ENCODE data around the gene AHCYL2. TPM values are rescaled to one million over a fixed set of nuclear protein-coding genes. Genes with fewer than 3 reads are reported as not detected.
"Not testable (repeated sequence)": the region's sequence is repeated elsewhere in the genome, so short reads cannot be mapped to it uniquely, and the experiment has no call there.

The AHCYL2 gene
- total RNA-seq, 4 donors from 2014 or later, result 93.7 to 635 (median 551) TPM

GRCh38 chr7:129368389-129368986, 143.7 kb downstream of the AHCYL2 start:
- no peak for DNase-seq

GRCh38 chr7:129369447-129369846, 144.6 kb downstream of the AHCYL2 start:
- in situ Hi-C loops (cut with MboI; ENCODE audit: low pct_ligation_motif_present in 1 of 4, low pct_unique_long_range_greater_than_20kb in 1 of 4, low sequenced_read_pairs in 3 of 4), result loop anchor here in 2 of 4 donors (25.0 kb wide), 2 partner anchors 93 to 268 kb away; no protein-coding TSS in a partner anchor
- H3K4me3 ChIP-seq, result peak overlapping the region in 3 of 4 donors; percentile 30 to 51 (median 36)
- H3K4me1 ChIP-seq, result peaks cover 0 to 22% (median 14%) of the 10 kb centered on the region in 4 donors
- H3K27ac ChIP-seq, result peak overlapping the region; percentile 83 to 89 (median 84)
- not testable (repeated sequence) for H3K36me3 ChIP-seq, DNase-seq, H3K27me3 ChIP-seq, H3K9me3 ChIP-seq
- intact Hi-C loops (cut with DNase I; ENCODE audit: low total_unique reads), result loop anchor here (5.0 kb wide), 1 partner anchor 103 kb away; no protein-coding TSS in a partner anchor
- 78 to 84% methylated on average over 2 to 7 of the region's 7 CpGs for WGBS, 2 donors (ENCODE audit: low coverage in 1 of 2)

More at GRCh38 chr7:129368389-129368986, 143.7 kb downstream of the AHCYL2 start:
- intact Hi-C loops (cut with DNase I; ENCODE audit: low total_unique reads), result loop anchor here (5.0 kb wide), 1 partner anchor 104 kb away; no protein-coding TSS in a partner anchor
- Histone ChIP-seq H3K27ac (peak overlapping the region; percentile 83 to 89 (median 84)), H3K36me3 (no peaks in the 10 kb centered on the region), H3K9me3 (no peaks in the 10 kb centered on the region), H3K4me3 (peak overlapping the region; percentile 10 to 51 (median 33)), H3K4me1 (peaks cover 0 to 27% (median 16%) of the 10 kb centered on the region in 4 donors), H3K27me3 (no peaks in the 10 kb centered on the region)
- 27 to 35% methylated on average over 5 to 7 of the region's 7 CpGs for WGBS, 2 donors (ENCODE audit: low coverage in 1 of 2)
- in situ Hi-C loops (cut with MboI; ENCODE audit: low pct_ligation_motif_present in 1 of 4, low pct_unique_long_range_greater_than_20kb in 1 of 4, low sequenced_read_pairs in 3 of 4), result loop anchor here in 2 of 4 donors (25.0 kb wide), 2 partner anchors 94 to 269 kb away; no protein-coding TSS in a partner anchor
- TF ChIP-seq POLR2AphosphoS5 (IDR thresholded peaks at IDR 0.05) (no peak), POLR2A (IDR thresholded peaks at IDR 0.05) (no peak), CTCF (IDR thresholded peaks at IDR 0.05) (no peak), EP300 (IDR thresholded peaks at IDR 0.05; ENCODE audit: low read depth) (no peak)

- DNase-seq, result no peak
- intact Hi-C loops (cut with DNase I; ENCODE audit: low total_unique reads), result no loop called here
Observed at GRCh38 chr7:129370812-129371211, 146.0 kb downstream of the AHCYL2 start.

GRCh38 chr7:129371487-129371886, 146.7 kb downstream of the AHCYL2 start:
- Histone ChIP-seq H3K27me3 (no peaks in the 10 kb centered on the region), H3K27ac (peak overlapping the region; percentile 83 to 89 (median 84)), H3K4me1 (peaks cover 0 to 31% (median 15%) of the 10 kb centered on the region in 4 donors), H3K9me3 (no peaks in the 10 kb centered on the region), H3K4me3 (peak overlapping the region in 1 of 4 donors; percentile 51), H3K36me3 (no peaks in the 10 kb centered on the region)
- in situ Hi-C loops (cut with MboI; ENCODE audit: low pct_ligation_motif_present in 1 of 4, low pct_unique_long_range_greater_than_20kb in 1 of 4, low sequenced_read_pairs in 3 of 4) (loop anchor here in 3 of 4 donors (10.0 to 25.0 kb wide), 3 partner anchors 91 to 266 kb away; no protein-coding TSS in a partner anchor), intact Hi-C loops (cut with DNase I; ENCODE audit: low total_unique reads) (no loop called here)
- DNase-seq, result no peak
- no peak for TF ChIP-seq EP300 (IDR thresholded peaks at IDR 0.05; ENCODE audit: low read depth)
- no peak for TF ChIP-seq POLR2AphosphoS5 (IDR thresholded peaks at IDR 0.05)
- TF ChIP-seq CTCF (IDR thresholded peaks at IDR 0.05), result no peak
- TF ChIP-seq POLR2A (IDR thresholded peaks at IDR 0.05), result no peak
- 66 to 68% methylated on average over 3 of the region's 3 CpGs for WGBS, 2 donors (ENCODE audit: low coverage in 1 of 2)

More at GRCh38 chr7:129370812-129371211, 146.0 kb downstream of the AHCYL2 start:
- Histone ChIP-seq H3K4me3 (peak overlapping the region in 3 of 4 donors; percentile 23 to 51 (median 36)), H3K27me3 (no peaks in the 10 kb centered on the region), H3K27ac (peak overlapping the region; percentile 83 to 89 (median 84)), H3K9me3 (no peaks in the 10 kb centered on the region), H3K4me1 (peaks cover 0 to 30% (median 14%) of the 10 kb centered on the region in 4 donors), H3K36me3 (no peaks in the 10 kb centered on the region)
- TF ChIP-seq EP300 (IDR thresholded peaks at IDR 0.05; ENCODE audit: low read depth), result no peak
- peak in 1 of 3 donors; percentile 22 for TF ChIP-seq POLR2AphosphoS5 (IDR thresholded peaks at IDR 0.05)
- peak in 4 of 5 experiments; percentile 5 to 24 (median 10) for TF ChIP-seq CTCF (IDR thresholded peaks at IDR 0.05)
- in situ Hi-C loops (cut with MboI; ENCODE audit: low pct_ligation_motif_present in 1 of 4, low pct_unique_long_range_greater_than_20kb in 1 of 4, low sequenced_read_pairs in 3 of 4), result loop anchor here in 3 of 4 donors (10.0 to 25.0 kb wide), 3 partner anchors 91 to 266 kb away; no protein-coding TSS in a partner anchor
- WGBS, 2 donors (ENCODE audit: low coverage in 1 of 2), result 35 to 75% methylated on average over 3 to 5 of the region's 5 CpGs
